ENCODE results near the gene LGALS7. TPM values are rescaled to one million over a fixed set of nuclear protein-coding genes. Genes with fewer than 3 reads are reported as not detected.

Gene LGALS7
- polyA plus RNA-seq, 3 donors, result not detected

DNA sequence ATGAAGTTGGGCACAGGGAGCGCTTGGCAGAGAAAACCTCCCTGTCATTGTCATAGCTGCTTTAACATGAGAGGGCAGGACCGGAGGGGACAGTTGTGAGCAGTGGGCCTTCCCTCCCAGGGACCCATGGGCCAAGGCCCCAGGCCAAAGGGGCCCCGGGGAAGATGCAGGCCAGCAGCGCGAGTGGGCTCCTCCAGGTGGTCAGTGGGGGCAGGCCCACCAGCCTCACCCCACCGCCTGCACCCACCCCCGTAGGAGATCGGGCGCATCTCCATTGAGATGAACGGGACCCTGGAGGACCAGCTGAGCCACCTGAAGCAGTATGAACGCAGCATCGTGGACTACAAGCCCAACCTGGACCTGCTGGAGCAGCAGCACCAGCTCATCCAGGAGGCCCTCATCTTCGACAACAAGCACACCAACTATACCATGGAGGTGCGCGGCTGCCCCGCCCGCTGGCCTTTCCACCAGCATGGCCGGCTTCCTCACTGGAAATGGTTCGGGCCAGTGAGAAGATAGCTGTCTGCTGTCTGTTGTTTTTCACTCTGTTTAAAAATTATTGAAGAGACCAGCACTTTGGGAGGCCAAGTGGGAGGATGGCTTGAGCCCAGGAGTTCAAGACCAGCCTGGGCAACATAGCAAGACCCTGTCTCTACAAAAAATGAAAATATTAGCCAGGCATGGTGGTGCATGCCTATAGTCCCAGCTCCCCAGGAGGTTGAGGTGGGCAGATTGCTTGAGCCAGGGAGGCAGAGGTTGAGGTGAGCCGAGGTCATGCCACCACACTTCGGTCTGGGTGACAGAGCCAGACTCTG is 47.6 kb downstream of the LGALS7 start:
- no peak overlapping the region for H3K4me2 ChIP-seq (replicated peaks; ENCODE audit: extremely low read depth, low read length, poor library complexity, severe bottlenecking)
- H3K27me3 Mint-ChIP-seq (ENCODE audit: low read depth in 3 of 3), result peaks cover 0 to 1% (median 0%) of the 10 kb centered on the region in 3 donors
- no peak overlapping the region for H3K9ac ChIP-seq (ENCODE audit: insufficient read depth, low read length, poor library complexity, severe bottlenecking)
- peak overlapping the region in 2 of 7 donors; percentile 21 to 35 for H3K27ac Mint-ChIP-seq
- WGBS (ENCODE audit: insufficient coverage), result 100% methylated on average over 12 of the region's 21 CpGs
- H3K27me3 ChIP-seq (ENCODE audit: control insufficient read depth in 2 of 2, insufficient read depth in 2 of 2, low read length in 2 of 2), result no peaks in the 10 kb centered on the region
- DNase-seq, result no peak
- no peaks in the 10 kb centered on the region for H3K4me1 Mint-ChIP-seq
- no peak overlapping the region for H3K4me3 Mint-ChIP-seq
- H4K20me1 ChIP-seq (ENCODE audit: insufficient read depth, low read length), result peaks cover 4% of the 10 kb centered on the region
- no peaks in the 10 kb centered on the region for H3K4me1 ChIP-seq (ENCODE audit: control insufficient read depth in 1 of 2, insufficient read depth in 2 of 2, low read length in 2 of 2)
- H3K27ac ChIP-seq (ENCODE audit: low read depth in 1 of 2, low read length in 2 of 2), result no peak overlapping the region
- H2AFZ ChIP-seq (ENCODE audit: insufficient read depth, low read depth, low read length, poor library complexity, severe bottlenecking), result no peak overlapping the region
- H3K9me3 ChIP-seq (replicated peaks in 1 of 2; ENCODE audit: control insufficient read depth in 1 of 2, insufficient read depth in 1 of 2, low read length in 2 of 2), result no peaks in the 10 kb centered on the region
- H3K4me3 ChIP-seq (replicated peaks in 1 of 3; ENCODE audit: low read depth in 2 of 3, low read length in 3 of 3), result no peak overlapping the region
- TF ChIP-seq, protein P1, sequence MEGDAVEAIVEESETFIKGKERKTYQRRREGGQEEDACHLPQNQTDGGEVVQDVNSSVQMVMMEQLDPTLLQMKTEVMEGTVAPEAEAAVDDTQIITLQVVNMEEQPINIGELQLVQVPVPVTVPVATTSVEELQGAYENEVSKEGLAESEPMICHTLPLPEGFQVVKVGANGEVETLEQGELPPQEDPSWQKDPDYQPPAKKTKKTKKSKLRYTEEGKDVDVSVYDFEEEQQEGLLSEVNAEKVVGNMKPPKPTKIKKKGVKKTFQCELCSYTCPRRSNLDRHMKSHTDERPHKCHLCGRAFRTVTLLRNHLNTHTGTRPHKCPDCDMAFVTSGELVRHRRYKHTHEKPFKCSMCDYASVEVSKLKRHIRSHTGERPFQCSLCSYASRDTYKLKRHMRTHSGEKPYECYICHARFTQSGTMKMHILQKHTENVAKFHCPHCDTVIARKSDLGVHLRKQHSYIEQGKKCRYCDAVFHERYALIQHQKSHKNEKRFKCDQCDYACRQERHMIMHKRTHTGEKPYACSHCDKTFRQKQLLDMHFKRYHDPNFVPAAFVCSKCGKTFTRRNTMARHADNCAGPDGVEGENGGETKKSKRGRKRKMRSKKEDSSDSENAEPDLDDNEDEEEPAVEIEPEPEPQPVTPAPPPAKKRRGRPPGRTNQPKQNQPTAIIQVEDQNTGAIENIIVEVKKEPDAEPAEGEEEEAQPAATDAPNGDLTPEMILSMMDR (IDR thresholded peaks at IDR 0.05), result no peak
- peaks cover 0 to 2% (median 0%) of the 10 kb centered on the region in 7 donors for H3K9me3 Mint-ChIP-seq
- intact Hi-C loops (cut with micrococcal nuclease), result no loop called here
- no peaks in the 10 kb centered on the region for H3K79me2 ChIP-seq (ENCODE audit: insufficient read depth, low read length)
- H3K36me3 Mint-ChIP-seq, result peaks cover 85 to 97% of the 10 kb centered on the region in 2 donors
- H3K36me3 ChIP-seq (replicated peaks in 1 of 2; ENCODE audit: control insufficient read depth in 1 of 2, insufficient read depth in 2 of 2, low read length in 2 of 2), result peaks cover 90 to 92% of the 10 kb centered on the region in 2 donors

DNA sequence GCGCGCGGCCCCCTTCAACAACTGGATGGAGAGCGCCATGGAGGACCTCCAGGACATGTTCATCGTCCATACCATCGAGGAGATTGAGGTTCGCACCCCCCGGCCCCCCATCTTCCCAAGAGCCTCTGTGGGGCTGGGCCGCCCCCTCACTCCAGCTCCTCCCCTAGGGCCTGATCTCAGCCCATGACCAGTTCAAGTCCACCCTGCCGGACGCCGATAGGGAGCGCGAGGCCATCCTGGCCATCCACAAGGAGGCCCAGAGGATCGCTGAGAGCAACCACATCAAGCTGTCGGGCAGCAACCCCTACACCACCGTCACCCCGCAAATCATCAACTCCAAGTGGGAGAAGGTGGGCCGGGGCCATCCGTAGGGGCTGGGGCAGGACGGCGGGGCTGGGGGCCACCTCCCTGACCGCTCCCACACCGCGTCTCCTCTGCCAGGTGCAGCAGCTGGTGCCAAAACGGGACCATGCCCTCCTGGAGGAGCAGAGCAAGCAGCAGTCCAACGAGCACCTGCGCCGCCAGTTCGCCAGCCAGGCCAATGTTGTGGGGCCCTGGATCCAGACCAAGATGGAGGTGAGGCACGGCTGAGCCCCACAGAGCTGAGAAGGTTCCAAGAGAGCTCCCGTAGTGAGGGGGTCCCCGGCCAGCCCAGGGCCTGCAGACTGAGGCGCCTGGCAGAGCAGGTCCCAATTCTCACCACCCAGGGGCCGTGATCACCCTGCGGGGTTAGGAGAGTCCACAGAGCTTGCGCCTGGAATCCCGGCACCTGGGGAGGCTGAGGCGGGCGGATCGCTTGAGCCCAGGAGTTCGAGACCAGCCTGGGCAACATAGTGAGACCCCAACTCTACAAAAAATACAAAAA is 49.1 kb downstream of the LGALS7 start:
- Histone ChIP-seq H3K9me3 (replicated peaks in 1 of 2; ENCODE audit: control insufficient read depth in 1 of 2, insufficient read depth in 1 of 2, low read length in 2 of 2) (no peaks in the 10 kb centered on the region), H3K27ac (ENCODE audit: low read depth in 1 of 2, low read length in 2 of 2) (no peak overlapping the region), H2AFZ (ENCODE audit: insufficient read depth, low read depth, low read length, poor library complexity, severe bottlenecking) (no peak overlapping the region), H3K4me3 (replicated peaks in 1 of 3; ENCODE audit: low read depth in 2 of 3, low read length in 3 of 3) (no peak overlapping the region), H3K27me3 (ENCODE audit: control insufficient read depth in 2 of 2, insufficient read depth in 2 of 2, low read length in 2 of 2) (no peaks in the 10 kb centered on the region), H3K36me3 (replicated peaks in 1 of 2; ENCODE audit: control insufficient read depth in 1 of 2, insufficient read depth in 2 of 2, low read length in 2 of 2) (peaks cover 98 to 100% of the 10 kb centered on the region in 2 donors), H3K79me2 (ENCODE audit: insufficient read depth, low read length) (no peaks in the 10 kb centered on the region), H3K4me2 (replicated peaks; ENCODE audit: extremely low read depth, low read length, poor library complexity, severe bottlenecking) (no peak overlapping the region), H3K4me1 (ENCODE audit: control insufficient read depth in 1 of 2, insufficient read depth in 2 of 2, low read length in 2 of 2) (no peaks in the 10 kb centered on the region), H3K9ac (ENCODE audit: insufficient read depth, low read length, poor library complexity, severe bottlenecking) (no peak overlapping the region), H4K20me1 (ENCODE audit: insufficient read depth, low read length) (peaks cover 11% of the 10 kb centered on the region)
- Mint-ChIP-seq H3K4me1 (no peaks in the 10 kb centered on the region), H3K9me3 (peaks cover 0 to 1% (median 0%) of the 10 kb centered on the region in 7 donors), H3K27me3 (ENCODE audit: low read depth in 3 of 3) (peaks cover 0 to 1% (median 0%) of the 10 kb centered on the region in 3 donors), H3K36me3 (peaks cover 89 to 98% of the 10 kb centered on the region in 2 donors), H3K4me3 (no peak overlapping the region), H3K27ac (peak overlapping the region in 2 of 7 donors; percentile 6 to 31)
- WGBS (ENCODE audit: insufficient coverage), result 95% methylated on average over 30 of the region's 42 CpGs
- TF ChIP-seq, protein P1 (IDR thresholded peaks at IDR 0.05), result no peak
- intact Hi-C loops (cut with micrococcal nuclease), result no loop called here
- no peak for DNase-seq
